ENCODE results near the gene TSNAXIP1.

The TSNAXIP1 gene

DNA sequence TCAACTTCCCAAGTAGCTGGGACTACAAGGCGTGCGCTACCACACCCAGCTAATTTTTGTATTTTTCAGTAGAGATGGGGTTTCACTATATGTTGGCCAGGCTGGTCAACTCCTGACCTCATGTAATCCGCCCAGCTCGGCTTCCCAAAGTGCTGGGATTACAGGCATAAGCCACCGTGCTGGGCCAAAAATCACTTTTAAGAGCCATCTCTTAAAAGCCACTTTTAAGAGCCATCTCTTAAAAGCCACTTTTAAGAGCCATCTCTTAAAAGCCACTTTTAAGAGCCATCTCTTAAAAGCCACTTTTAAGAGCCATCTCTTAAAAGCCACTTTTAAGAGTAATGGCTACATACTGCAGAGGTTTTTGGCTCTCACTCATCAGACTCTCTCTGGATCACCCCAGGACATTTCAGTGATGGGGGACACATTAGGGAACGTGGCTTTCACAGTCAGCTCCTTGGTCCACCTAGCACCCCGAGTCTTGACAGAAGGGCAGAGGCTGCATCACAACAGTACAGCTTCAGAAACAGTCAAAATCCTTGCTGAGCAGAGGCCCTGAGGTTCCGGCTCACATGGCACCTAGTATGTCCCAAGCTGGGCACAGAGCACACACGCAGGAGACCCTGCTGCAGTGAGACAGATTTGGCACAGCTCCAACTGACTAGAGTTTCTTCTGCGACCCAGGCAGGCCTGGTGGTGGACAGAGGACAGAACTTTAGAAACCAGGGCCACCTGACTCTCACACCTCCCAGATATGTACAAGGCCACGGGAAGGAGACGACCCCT is 23.9 kb upstream of the TSNAXIP1 start:
- no peak for DNase-seq (ENCODE audit: low read depth)

DNA sequence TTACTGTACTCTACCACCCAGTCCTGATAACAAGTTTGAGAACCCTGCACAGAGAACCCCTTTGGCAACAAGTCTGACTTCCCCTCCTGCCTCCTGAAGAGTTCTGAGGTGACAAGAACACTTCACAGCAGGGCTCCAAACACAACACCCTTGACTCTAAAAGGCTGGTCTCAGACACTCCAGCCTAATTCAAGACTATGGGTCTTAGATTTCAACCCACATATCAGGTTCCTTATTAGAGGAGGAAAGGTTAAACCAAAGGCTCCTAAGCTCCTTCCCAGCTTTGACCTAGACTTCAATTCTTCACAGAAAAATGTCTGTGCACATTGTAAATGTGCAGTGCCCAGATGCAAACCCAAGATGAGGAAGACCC is 23.4 kb upstream of the TSNAXIP1 start:
- DNase-seq (ENCODE audit: low read depth), result no peak

DNA sequence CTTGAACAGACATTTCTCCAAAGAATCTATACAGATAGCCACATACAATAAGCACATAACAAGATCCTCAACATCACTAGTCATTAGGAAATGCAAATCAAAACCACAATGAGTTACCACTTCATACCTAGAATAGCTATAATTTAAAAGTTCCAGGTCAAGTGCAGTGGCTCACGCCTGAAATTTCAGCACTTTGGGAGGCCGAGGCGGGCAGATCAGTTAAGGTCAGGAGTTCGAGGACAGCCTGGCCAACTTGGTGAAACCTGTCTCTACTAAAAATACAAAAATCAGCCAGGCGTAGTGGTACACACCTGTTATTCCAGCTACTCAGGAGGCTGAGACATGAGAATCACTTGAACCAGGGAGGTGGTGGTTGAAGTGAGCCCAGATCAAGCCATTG is 20.2 kb upstream of the TSNAXIP1 start:
- no peak for DNase-seq (ENCODE audit: low read depth)

DNA sequence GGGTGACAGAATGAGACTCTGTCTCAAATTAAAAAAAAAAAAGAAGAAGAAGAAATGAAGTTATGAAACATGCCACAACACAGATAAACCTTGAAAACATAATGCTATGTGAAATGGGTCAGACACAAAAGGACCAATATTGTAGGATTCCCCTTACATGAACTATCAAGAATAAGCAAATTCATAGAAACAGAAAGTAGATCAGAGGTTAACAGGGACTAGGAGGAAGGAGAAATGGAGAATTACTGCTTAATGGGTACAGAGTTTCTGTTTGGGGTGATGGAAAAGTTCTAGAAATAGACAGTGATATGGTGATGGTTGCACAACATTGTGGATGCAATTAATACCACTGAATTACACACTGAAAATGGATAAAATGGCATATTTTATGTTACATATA is 16.6 kb upstream of the TSNAXIP1 start:
- no peak for DNase-seq (ENCODE audit: low read depth)

DNA sequence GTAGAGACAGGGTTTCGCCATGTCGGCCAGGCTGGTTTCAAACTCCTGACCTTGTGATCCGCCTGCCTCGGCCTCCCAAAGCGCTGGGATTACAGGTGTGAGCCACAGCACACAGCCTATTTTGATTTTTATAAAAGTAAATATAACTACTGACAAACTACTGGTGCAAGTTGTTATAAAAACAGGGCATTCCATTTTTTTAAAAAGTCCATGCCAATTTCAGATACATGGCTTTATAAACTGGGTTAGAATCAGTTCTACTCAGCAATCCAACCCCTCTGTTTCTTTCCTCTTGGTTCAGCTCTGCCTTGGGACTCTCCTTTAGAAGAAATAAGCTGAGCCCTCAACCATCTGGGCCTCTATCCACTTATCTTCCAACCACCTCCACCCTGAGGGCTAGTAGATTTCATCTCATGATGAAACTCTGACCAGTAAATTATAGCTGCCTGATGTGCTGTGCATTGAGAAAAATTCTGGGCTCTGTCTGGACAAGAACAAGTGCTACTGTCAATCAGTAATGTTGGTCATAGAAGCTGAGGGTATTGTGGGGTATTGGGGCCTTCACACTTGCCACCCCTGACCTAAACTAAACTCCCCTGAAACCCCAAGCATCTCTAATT is 10.5 kb upstream of the TSNAXIP1 start:
- no peak for DNase-seq (ENCODE audit: low read depth)

DNA sequence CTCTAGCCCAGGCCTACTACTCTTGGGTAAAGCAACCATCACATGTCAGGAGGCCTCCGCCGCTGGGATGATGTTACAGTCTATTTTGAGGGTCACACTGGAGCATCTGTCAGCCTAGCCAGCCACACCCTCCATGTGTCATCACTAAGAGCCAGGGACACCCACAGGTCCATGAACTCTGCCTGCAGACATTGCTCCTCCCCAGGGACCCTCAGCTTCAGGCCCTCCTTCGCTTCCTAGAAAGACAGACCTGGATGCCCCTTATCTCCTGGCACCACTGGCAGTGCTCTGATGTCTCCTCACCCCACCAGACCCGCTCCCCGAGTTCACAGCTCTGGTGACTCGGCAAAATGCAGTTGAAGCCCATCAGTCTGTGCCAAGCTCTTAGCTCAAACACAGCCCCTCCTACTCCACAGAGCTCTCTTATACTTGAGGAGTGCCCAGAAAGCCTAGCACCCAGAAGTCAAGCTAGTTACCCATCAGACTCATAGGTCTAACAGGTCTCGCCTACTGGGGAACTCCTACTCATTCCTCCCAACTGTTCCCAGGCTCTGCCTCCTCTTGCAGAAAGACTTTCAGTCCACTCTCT is 6.3 kb upstream of the TSNAXIP1 start:
- no peak for DNase-seq (ENCODE audit: low read depth)

DNA sequence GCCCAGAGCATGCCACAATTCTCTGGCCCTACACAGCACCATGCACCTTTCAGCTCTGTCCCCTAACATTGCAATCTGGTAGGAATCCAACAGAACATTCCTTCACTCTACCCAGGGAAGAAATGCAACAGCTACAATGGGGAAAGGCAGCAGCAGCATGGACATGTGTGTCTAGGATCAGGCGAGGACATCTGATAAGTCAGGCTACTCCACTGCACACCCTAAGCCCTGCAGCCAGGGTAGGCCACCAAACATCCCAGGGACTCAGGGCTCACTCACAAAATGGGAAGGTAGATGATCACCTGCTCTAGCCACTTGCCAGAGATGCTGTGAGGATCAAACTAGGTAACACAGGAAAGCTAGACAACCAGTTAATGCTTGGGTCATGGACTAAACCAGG is 5.4 kb upstream of the TSNAXIP1 start:
- DNase-seq (ENCODE audit: low read depth), result no peak

DNA sequence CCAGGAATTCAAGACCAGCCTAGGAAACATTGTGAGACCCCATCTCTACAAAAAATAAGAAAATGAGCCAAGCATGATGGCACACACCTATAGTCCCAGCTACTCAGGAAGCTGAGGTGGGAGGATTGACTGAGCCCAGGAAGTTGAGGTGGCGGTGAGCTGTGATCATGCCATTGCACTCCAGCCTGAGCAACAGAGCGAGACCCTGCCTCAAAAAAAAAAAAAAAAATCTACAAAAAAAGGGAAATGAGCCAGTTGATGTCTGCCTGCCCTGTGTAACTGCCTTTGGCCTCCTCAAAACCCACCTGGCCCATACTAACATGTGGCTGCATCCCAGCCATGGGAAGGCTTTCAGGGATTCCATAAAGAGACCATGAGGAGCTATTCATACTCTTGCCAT is 4.8 kb upstream of the TSNAXIP1 start:
- no peak for DNase-seq (ENCODE audit: low read depth)

DNA sequence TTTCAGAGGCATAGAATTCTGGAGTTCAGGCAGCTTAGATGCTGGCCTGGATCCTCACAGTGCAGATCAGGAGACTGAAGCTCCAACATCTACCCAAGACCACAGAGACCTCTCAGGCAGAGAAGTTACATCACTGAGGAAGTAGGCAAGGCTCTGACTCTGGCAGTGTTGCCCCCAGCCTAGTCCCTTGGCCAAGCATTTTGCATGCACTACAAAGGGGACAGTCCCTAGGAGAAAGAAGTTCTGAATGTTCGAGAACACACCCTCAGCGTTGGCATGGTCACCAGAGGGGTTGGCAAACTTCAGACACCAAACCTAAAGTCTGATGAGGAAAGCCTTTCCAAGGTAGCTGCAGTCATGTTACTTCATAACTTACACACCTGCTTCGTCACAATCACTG is 2.8 kb upstream of the TSNAXIP1 start:
- no peak for DNase-seq (ENCODE audit: low read depth)

DNA sequence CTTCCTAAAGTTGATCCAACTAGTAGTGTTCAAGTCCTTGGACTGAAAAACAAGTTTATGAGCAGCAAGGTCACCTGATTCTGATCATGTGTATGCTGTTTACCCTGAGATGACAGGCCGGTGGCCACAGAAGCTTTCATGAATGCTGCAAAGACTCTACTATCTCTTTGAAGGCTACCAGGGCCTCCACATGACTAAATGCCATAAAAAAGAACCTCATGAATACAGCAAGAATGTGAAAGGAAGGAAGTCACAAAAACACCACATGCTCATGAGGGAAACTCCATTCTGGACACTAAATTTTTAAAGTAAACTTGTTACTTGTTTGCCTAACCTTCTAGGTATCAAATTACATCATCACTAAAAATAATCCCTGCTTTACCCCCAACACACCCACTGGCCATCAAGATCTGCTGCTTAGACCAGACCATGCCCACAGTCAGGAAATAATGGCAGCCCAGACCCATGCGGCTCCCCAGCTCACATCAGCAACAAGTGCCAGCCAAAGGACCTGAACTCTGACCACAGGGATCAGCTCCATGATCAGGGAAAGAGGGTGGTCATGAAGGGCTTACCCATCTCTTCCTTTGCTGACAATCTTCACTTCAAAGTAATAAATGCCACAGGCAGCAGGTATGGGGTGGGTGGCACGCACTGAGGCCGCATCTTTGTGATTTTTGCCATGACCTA is 1.7 kb upstream of the TSNAXIP1 start:
- no peak for DNase-seq (ENCODE audit: low read depth)

DNA sequence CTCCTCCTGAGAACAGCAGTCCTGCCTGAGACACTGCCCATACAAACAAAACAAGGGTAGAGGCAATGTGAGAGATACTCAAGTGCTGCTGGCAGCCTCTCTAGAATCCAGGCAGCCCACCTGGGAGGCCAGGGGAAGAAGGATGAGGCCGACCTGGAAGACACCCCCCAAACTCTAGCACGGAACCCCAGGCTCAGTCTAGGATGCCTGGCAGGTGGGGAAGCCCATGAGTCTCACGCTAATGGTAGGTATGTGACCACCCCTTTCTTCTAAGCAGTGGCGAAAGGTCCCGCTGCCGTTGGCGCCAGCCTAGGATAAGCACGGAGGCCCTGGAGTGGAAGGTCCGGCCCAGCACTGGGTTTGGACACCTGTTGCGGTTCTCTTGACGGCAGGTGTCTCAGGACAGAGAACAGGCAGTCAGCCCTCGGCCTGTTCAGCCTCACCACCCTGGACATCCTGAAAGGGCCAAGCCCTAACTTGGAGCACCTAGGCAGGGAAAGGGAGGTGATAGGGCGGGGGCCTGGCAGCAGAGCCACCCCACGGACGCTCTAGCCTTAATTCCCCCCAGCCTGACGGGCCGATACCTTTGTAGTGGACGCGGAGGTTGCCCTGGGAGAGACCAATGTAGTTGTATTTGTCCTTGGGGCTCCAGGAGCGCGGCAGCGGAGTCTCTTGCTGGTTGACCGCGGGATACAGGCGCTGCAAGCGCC is 816 bp upstream of the TSNAXIP1 start:
- no peak for DNase-seq (ENCODE audit: low read depth)

DNA sequence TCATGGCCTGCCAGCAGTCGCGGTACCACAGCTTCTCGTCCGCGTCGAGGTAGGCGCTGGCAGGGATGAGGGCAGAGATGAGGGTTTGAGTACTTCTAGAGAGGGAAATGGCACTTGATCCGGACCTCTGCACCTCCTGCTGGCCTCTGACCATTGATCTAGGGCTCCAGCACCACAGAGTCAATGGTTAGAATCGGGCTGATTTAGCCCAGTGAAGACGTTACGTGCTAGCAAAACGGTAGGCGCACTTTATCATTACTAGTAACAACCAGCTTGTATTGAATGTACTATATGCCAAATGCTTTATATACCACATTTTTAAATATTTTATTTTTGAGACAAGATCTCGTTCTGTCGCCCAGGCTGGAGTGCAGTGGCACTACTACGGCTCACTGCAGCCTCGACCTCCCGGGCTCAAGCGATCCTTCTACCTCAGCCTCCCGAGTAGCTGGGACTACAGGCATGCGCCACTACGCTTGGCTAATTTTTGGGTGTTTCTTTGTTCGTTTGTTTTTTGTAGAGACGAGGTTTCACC is 526 bp downstream of the TSNAXIP1 start:
- DNase-seq (ENCODE audit: low read depth), result no peak

DNA sequence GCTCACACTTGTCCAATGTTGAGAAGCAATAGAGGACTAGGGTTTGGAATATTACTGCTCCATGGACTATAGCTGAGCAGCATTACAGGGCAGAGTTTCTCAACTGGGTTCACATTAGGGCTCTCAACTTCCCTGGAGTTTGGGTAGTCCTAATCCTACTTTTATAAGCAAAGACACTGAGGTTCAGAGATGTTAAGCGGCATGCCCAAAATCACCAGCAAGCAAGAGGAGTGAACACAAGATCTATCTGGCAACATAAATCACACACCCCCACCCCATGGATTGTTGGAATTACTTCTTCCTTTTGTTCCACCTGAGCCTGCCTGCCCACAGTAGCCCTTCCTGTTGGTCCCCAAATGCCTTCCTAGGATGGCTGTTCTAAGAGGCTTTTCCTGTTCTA is 5.2 kb downstream of the TSNAXIP1 start:
- DNase-seq (ENCODE audit: low read depth), result no peak

DNA sequence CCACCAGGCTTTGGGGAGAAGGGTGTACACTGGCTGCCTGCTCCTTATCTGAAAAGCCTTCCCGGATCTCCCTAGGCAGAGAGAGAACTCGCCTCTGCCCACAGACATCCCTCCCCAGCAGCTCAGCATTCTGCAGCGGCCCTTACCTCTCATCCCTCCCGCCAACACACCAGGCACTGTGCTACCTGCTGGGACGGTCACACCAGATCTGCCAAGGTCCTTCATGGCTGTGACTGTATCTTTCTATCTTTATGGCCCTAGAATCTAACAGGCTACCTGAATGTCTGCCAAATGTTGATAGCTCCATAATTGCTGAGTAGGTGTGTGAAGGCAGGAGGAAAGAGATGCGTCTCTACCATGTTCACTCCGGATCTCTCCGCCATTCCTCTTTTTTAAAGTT is 7.9 kb downstream of the TSNAXIP1 start:
- no peak for DNase-seq (ENCODE audit: low read depth)

DNA sequence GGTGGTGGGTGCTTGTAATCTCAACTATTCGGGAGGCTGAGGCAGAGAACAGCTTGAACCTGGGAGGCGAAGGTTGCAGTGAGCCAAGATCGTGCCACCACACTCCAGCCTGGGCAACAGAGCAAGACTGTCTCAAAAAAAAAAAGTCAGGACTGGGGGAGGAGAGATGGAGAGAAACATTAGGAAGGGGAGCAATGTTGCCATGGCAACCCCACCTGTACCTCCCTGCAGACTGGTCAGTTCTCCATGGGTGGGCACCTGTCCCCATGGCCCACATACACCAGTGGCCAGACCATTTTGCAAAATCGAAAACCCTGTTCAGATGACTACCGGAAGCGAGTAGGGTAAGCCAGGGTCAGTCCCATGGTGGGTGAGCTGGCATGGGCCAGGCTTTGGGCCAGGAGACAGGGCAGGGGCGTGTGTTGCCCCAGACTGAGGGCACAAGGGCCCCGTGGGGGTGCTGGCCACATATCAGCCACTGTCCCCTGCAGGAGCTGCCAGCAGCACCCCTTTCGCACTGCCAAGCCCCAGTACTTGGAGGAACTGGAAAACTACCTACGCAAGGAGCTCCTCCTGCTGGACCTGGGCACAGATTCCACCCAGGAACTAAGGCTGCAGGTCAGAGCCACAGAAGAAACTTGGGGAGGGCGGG is 14.0 kb downstream of the TSNAXIP1 start:
- no peak for DNase-seq (ENCODE audit: low read depth)

DNA sequence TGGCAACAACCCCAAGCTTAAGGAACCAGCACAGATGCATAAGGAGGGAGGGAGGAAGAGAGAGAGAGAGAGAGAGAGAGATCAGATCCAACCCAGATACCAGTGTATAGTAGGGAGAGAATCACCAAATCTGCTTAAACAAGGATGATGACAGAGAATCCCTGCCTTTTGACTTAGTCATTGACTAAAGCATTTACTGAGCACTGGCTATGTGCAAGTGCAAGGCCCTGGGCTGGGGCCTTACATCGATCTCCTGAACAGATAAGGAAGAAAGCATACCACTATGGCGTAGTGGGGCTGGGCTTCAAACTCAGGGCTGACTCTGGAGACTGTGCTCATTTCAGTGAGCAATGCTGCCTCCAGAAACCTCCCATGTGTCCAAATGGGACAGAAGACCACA is 15.8 kb downstream of the TSNAXIP1 start:
- no peak for DNase-seq (ENCODE audit: low read depth)

DNA sequence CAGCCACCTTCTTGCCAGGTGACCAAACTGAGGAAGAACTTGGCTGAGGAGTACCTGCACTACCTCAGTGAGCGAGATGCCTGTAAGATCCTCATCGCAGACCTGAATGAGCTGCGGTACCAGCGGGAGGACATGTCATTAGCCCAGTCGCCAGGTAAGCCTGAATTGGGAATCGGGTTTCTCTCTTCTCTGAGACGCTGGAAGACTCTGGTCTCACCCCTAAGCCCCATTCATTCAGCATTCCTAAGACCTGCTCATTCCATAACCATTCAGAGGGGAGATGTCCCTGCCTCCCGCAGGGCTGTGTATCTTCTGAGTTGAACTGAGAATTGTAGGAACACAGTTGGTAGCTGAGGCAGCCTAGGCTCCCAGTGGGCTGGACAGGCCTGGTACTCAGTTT is 18.4 kb downstream of the TSNAXIP1 start:
- no peak for DNase-seq (ENCODE audit: low read depth)

DNA sequence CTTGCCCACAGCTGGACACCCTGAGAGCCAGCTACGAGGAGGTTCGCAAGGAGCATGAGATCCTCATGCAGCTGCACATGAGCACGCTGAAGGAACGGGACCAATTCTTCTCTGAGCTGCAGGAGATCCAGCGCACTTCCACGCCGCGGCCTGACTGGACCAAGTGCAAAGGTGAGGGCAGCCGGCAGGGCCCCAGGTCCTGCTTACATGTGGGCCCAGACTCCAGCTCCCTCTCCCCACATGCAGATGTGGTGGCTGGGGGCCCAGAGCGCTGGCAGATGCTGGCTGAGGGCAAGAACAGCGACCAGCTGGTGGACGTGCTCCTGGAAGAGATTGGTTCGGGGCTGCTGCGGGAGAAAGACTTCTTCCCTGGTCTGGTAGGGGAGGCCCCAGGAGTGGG is 19.2 kb downstream of the TSNAXIP1 start:
- DNase-seq (ENCODE audit: low read depth), result no peak

DNA sequence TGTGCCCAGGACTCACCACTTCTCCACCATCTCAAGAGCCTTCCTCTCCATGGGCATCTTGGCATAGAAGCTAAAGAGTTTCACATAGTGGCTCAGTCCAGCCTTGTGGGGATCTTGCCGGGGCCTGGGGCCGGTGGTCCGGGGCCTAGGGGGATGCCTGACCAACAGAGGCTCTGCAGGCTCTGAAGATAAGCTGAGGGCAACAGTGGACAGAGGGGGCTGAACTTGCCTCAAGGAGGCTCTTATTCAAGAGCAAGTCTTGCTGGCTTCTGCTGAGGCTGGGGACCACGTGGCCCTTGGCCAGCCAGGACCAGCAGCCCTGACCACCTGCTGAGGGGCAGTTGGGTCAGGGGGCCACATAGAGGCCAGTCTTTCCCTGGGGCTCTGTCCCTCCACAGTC is 22.0 kb downstream of the TSNAXIP1 start:
- no peak for DNase-seq (ENCODE audit: low read depth)

DNA sequence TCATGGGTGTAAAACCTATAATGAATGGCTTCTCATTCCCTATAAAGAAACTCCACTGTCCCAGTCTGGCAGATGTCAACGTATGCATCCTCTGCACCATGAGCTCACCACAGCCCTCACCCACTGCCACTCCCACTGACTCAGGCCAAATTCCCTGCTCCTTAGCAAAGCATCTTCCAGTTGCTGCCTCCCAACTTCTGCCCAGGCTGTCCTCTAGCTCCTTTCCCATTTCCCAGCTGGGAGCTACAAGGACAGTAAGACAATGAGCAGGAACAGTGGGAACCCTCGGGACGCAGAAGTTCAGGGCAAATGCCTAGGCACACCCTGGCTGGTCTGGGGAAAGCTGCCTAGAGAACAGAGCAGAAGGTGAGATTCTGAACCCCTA is 26.3 kb downstream of the TSNAXIP1 start:
- DNase-seq (ENCODE audit: low read depth), result no peak

DNA sequence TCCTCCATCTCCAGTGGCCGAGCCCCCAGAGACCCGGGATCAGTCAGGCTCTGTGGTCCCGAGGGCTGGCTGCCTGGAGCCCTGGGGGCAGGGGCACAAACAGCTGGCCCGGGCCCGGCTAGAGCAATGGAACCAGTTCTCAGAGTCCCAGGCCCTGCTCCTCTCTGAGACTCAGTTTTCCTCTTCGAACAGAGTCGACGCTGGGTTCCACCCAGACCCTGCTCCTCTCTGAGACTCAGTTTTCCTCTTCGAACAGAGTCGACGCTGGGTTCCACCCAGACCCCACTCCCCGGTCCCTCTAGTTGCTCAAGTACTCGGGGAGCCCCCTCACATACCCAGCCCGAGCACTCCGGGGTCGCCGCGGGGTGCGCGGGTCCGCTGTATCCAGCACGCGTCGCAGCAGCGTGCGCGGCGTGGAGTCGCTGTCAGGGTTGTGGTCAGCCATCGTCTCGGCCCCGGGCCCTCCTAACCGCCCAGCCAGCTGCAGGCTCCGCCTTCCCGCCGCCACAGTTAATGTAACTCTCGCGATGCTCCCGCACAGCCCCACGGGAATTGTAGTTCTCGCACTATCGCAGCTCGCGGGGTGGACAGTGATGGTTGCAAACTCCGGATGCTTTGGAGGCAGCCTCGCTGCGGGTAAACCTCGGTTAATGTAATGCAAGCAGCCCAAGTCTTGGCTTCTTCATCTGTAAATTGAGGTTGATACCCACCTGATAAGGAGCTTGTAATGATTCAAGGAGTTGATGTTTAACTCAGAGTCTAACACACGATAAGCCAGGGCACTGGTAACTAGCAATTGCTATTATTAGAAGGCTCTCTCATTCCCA is 26.9 kb downstream of the TSNAXIP1 start:
- peak; percentile 81 for DNase-seq (ENCODE audit: low read depth)
